ENCODE results near the gene ACTG2.
A peak's percentile ranks its signal among the peaks of the same experiment; 100 is the strongest.

- TF ChIP-seq JUND (IDR thresholded peaks at IDR 0.05) (peak in 1 of 2 donors; percentile 22), CTCF (IDR thresholded peaks at IDR 0.05; ENCODE audit: low read depth, low read length, missing input control) (no peak), RAD21 (IDR thresholded peaks at IDR 0.05) (peak in 1 of 2 donors; percentile 4), REST (IDR thresholded peaks at IDR 0.05) (no peak), EGR1 (IDR thresholded peaks at IDR 0.05; ENCODE audit: low read depth in 2 of 2) (no peak), MAX (IDR thresholded peaks at IDR 0.05) (no peak)
Observed at GRCh38 chr2:73952499-73953446, 60.0 kb downstream of the ACTG2 start.
